Measurements from ENCODE around the gene MGME1. TPM values are rescaled to one million over a fixed set of nuclear protein-coding genes. Genes with fewer than 3 reads are reported as not detected.

The MGME1 gene
- total and polyA plus RNA-seq, 9 of the 15 experiments (the other 6 are each of a cell fraction or from before 2014, with no cell fraction given) = 13.4 to 45.1 (median 30.6) TPM

DNA sequence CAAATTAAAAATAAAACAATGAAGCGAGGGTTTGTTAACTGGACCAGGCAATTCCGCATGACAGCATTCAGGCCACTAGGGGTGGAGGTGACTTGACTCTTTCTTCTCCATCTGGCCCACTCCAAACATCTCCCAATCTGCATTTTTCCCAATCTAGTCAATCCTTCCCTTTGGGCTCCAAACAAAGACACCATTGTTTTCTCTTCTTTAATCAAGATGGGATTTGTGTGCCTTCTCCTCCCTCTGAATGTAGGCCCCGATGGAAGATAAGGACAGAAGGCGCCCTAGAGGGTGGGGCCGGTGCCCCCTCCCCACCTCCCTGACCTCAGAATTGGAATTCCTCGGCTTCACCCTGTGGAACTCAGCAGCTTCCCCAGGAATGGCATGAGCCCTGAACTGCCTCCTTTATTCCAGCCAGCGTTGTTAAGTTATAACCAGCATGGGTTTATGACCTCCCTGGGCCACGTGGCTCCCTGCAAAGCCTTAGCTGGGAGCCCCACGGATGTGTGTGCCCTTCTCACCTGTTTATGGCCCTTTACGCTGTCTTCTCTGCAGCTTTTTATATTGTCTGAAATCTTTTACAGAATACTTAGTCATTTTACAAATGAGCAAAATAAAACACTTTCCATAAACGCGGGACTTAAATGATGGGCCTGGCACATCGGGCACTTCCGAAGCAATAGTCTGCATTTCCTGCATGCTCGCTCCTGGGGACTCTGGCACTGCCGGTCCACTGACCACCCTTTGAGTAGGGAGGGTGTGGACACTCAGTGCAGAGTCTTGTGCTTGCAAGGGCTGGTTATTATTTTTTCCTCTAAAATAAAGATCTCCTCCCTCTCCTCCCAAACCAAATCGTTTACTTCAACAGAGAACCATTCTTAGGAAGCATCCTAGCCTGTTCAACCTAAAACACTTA, 64.4 kb downstream of the MGME1 start (continued):
- TF ChIP-seq, protein P1, sequence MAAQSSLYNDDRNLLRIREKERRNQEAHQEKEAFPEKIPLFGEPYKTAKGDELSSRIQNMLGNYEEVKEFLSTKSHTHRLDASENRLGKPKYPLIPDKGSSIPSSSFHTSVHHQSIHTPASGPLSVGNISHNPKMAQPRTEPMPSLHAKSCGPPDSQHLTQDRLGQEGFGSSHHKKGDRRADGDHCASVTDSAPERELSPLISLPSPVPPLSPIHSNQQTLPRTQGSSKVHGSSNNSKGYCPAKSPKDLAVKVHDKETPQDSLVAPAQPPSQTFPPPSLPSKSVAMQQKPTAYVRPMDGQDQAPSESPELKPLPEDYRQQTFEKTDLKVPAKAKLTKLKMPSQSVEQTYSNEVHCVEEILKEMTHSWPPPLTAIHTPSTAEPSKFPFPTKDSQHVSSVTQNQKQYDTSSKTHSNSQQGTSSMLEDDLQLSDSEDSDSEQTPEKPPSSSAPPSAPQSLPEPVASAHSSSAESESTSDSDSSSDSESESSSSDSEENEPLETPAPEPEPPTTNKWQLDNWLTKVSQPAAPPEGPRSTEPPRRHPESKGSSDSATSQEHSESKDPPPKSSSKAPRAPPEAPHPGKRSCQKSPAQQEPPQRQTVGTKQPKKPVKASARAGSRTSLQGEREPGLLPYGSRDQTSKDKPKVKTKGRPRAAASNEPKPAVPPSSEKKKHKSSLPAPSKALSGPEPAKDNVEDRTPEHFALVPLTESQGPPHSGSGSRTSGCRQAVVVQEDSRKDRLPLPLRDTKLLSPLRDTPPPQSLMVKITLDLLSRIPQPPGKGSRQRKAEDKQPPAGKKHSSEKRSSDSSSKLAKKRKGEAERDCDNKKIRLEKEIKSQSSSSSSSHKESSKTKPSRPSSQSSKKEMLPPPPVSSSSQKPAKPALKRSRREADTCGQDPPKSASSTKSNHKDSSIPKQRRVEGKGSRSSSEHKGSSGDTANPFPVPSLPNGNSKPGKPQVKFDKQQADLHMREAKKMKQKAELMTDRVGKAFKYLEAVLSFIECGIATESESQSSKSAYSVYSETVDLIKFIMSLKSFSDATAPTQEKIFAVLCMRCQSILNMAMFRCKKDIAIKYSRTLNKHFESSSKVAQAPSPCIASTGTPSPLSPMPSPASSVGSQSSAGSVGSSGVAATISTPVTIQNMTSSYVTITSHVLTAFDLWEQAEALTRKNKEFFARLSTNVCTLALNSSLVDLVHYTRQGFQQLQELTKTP (IDR thresholded peaks at IDR 0.05; ENCODE audit: low read depth in 1 of 2, partially characterized antibody in 2 of 2) = no peak
- TF ChIP-seq CGGBP1 (CRISPR knock-in tag; IDR thresholded peaks at IDR 0.05) = no peak

- intact Hi-C loops (cut with micrococcal nuclease) (no loop called here), in situ Hi-C loops (cut with MboI) (no loop called here)
- Histone ChIP-seq H3K79me2 (ENCODE audit: control insufficient read depth, insufficient read depth, low read length) (no peaks in the 10 kb centered on the region), H3K27me3 (ENCODE audit: control insufficient read depth in 2 of 2, insufficient read depth in 2 of 2, low read length in 2 of 2) (peaks cover 15 to 48% of the 10 kb centered on the region in 2 experiments; a peak in 4 of 5 replicates), H3K4me2 (ENCODE audit: insufficient read depth, low read length) (no peak overlapping the region), H3K9me3 (replicated peaks; ENCODE audit: control insufficient read depth, insufficient read depth, low read depth, low read length) (no peaks in the 10 kb centered on the region), H3K36me3 (ENCODE audit: control insufficient read depth, insufficient read depth, low read length) (no peaks in the 10 kb centered on the region), H4K20me1 (replicated peaks; ENCODE audit: control insufficient read depth, insufficient read depth, low read length) (no peaks in the 10 kb centered on the region), H3K27ac (ENCODE audit: extremely low read depth, low read depth, low read length) (no peak overlapping the region), H3K9ac (ENCODE audit: insufficient read depth in 1 of 2, low read depth in 2 of 2, low read length in 2 of 2) (no peak overlapping the region), H3K4me3 (no peak overlapping the region), H3K9me1 (ENCODE audit: control insufficient read depth, insufficient read depth, low read length) (no peaks in the 10 kb centered on the region), H2AFZ (ENCODE audit: low read depth, low read length) (no peak overlapping the region), H3K4me1 (replicated peaks in 1 of 2; ENCODE audit: control insufficient read depth in 2 of 2, insufficient read depth in 2 of 2, low read length in 2 of 2) (no peaks in the 10 kb centered on the region)
- WGBS (ENCODE audit: insufficient coverage, low coverage, missing lambda C conversion rate) = 0% methylated on average over 4 of the region's 5 CpGs
- no peak for FAIRE-seq
- CTCF ChIA-PET (ENCODE audit: low intra/inter-chr PET ratio) = no interaction called here
- BruUV-seq (replicated peaks) = no TSS peak
- POLR2A ChIA-PET = no interaction called here
- TF ChIP-seq POLR2H (tag; IDR thresholded peaks at IDR 0.05; ENCODE audit: low read depth) = no peak
- no peak for TF ChIP-seq MEIS2 (IDR thresholded peaks at IDR 0.05; ENCODE audit: partially characterized antibody)
- TF ChIP-seq KAT7 (CRISPR knock-in tag; IDR thresholded peaks at IDR 0.05; ENCODE audit: borderline replicate concordance) = no peak
- no peak for ATAC-seq
- DNase-seq (ENCODE audit: extremely low read depth in 1 of 4, low spot score in 3 of 4) = no peak
These were observed 65.2 kb downstream of the MGME1 start for GRCh38 chr20:18034039-18034438.
